ENCODE data around the gene EPS8L3. TPM values are rescaled to one million over a fixed set of nuclear protein-coding genes. Genes with fewer than 3 reads are reported as not detected.

Gene EPS8L3
- total RNA-seq, result not detected in 2 replicates

DNA sequence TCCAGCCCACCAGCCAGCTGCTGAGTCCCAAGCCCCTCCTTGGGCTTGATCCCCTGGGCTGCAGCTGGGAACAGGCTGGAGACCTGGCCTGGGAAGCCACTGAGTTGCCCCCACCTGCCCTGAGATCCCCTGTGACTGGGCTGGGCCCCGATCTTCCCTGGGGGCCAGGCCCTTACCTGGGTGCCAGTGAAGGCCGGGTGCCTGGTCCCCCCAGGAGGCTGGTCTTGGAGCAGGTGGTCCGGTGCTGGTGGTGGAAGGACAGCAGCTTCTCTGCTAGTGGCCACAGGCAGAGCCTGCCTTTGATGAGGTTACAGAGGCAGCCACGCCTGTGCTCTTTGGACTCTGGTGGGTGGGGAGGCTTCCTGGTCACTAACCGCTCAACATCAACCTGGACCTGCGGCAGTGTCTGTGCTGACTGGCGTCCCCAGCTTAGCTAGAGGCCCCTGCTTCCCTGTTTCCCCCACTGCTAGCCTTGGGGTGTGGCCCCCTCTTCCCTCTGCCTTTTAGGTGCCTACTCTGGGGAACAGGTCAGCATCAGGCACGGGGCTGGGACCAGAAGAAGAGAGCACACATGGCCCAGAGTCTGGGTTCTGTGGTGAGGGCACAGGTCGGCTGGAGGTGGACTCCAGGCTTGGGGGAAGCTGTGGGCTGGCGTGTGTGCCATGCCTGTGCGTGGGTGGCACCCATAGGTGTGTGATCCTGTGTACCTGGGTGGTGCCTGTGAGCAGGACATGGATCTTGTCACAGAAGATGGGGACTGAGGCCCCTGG, at the start of gene EPS8L3:
EPS8L3 (minus strand) TSS at position 278 of the 770 bp plus-strand sequence. CDS start 2,174 bp downstream, outside the sequence.

DNA sequence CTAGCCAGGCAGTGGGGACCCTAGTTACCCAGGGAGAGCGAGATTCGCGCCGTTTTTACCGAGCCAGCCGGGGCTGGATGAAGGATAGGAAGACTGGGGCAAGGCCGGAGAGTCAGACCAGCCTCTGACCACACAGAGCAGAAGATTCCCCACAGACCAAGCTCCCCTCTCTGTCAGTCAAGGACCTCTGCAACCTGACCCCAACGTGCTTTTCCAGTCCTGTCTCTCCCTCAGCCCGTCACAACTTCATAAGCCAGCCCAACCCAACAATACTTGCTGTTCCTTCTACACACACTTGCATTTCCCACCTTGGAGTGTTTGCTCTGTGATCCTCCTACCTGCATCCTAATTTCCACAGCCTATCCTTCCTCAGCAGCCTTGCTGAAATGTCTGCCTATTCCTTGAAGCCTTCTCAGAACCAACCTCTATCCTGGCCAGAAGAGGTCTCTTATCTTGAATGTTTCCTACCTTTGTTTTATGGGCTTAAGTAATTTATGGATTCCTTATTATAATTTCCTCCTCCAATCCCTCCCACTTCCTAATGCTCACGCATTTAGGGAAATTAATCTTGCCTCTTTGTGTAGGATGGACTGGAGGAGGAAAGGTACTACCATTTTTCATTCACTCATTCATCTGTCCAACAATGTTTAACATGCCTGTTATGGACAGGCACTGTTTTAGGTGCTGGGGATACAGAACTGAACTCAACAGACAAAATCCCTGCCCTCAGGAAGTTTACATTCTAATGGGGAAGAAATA, 22.9 kb downstream of the EPS8L3 start, which contains the start of gene GSTM3:
GSTM3 (minus strand) TSS at position 424 of the 759 bp plus-strand sequence. CDS start 751 bp downstream, outside the sequence.

DNA sequence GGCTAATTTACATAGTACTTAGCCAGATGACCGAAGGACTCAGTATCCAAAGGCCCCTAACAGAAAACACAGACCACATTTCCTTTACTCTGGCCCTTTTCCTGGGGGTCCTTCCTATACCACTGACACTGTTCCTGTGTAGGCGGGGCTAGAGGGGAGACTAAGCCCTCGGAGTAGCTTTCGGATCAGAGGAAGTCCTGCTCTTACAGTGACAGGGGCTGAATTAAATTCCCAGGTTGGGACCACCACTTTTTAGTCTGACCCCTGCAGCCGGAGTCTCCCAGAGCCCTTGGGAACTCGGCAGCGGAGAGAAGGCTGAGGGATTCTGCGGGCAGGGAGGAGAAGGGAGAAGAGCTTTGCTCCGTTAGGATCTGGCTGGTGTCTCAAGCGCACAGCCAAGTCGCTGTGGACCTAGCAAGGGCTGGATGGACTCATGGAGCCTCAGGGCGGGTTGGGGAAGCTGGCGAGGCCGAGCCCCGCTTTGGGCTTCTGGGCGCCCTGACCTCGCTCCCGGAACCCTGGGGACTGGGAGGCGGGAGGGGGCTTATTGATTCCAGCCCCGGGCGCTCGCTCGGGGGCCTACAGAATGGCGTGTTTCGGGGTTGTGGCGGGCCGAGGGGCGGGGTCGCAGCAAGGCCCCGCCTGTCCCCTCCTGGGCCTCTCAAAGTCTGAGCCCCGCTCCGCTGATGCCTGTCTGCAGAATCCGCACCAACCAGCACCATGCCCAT, 52.0 kb downstream of the EPS8L3 start, which contains the start of gene GSTM5:
GSTM5 (plus strand) TSS at position 659 of the 728 bp plus-strand sequence; CDS start at position 721, 62 bp downstream.

Other genes with a start within 250 kb of the EPS8L3 start
- under 0.01 TPM in 1 of 2 replicates, not detected in the other for gene GPR61, start 224.1 kb downstream of the EPS8L3 start, total RNA-seq
- gene GNAI3, start 215.3 kb downstream of the EPS8L3 start, total RNA-seq, result 11.5 and 18.3 TPM in 2 replicates
- 0.31 and 0.49 TPM in 2 replicates for gene GNAT2, start 144.3 kb downstream of the EPS8L3 start, total RNA-seq
- 28.2 and 46.6 TPM in 2 replicates for gene AMPD2, start 144.1 kb downstream of the EPS8L3 start, total RNA-seq
- 1.3 and 3.8 TPM in 2 replicates for gene GSTM4, start 107.8 kb downstream of the EPS8L3 start, total RNA-seq
- gene GSTM2, start 95.9 kb downstream of the EPS8L3 start, total RNA-seq, result 0.97 and 3.7 TPM in 2 replicates
- gene GSTM1, start 76.1 kb downstream of the EPS8L3 start, total RNA-seq, result not detected in 2 replicates
- gene GSTM5, start 51.7 kb downstream of the EPS8L3 start, total RNA-seq, result not detected in 2 replicates
- gene GSTM3, start 22.9 kb downstream of the EPS8L3 start, total RNA-seq, result 16.8 and 27.5 TPM in 2 replicates
- 6.3 and 32.5 TPM in 2 replicates for gene CSF1, start 146.9 kb upstream of the EPS8L3 start, total RNA-seq
- 30.1 and 54.9 TPM in 2 replicates for gene AHCYL1, start 220.8 kb upstream of the EPS8L3 start, total RNA-seq

All from bladder microvascular endothelial cell (primary cell).